GM12892 (cell line): Measurements from ENCODE around the gene PPY.

ENCODE experiments used
- POLR2A ChIP-seq: IDR thresholded peaks from 2 replicates; pipeline ENCODE4 v1.6.1; 2011; ENCODE audit warnings: low read depth, low read length, control low read depth
- POLR2AphosphoS5 ChIP-seq: IDR thresholded peaks from 2 replicates; pipeline ENCODE4 v1.6.1; 2011; ENCODE audit warnings: low read depth, low read length, control low read depth
- TAF1 ChIP-seq: IDR thresholded peaks from 2 replicates; pipeline ENCODE4 v1.6.1; 2011; ENCODE audit warnings: low read depth, mild to moderate bottlenecking, control low read depth, low read length, borderline replicate concordance

- TF ChIP-seq POLR2AphosphoS5 = no peak
- TF ChIP-seq POLR2A = no peak
- TF ChIP-seq TAF1 = no peak
These were observed 9.4 kb downstream of the PPY start for GRCh38 chr17:43932923-43933322.
